Right atrium auricular region (tissue), 2 donors: ENCODE data around the gene TBC1D22B. TPM values are rescaled to one million over a fixed set of nuclear protein-coding genes. Genes with fewer than 3 reads are reported as not detected.

Experiments used
- DNase-seq: peaks from one replicate; pipeline ENCODE4 v3.0.0-alpha.2; 2019; ENCODE audit warnings: low spot score
- H3K27ac ChIP-seq, 2 donors: fragments of 200-600 bp; sonication (generic); 1 replicate in 1 of 2; 2 replicates in 1 of 2; pipeline ENCODE4 v1.5.1; 2016 to 2019
- H3K27me3 ChIP-seq, 2 donors: fragments of 200-600 bp; sonication (generic); one replicate each; pipeline versions ENCODE4 v1.5.1 to v1.6.0; 2017 to 2019
- H3K36me3 ChIP-seq: fragments of 200-600 bp; sonication (generic); one replicate; pipeline ENCODE4 v1.5.1; 2016
- H3K4me1 ChIP-seq, 2 donors: fragments of 200-600 bp; sonication (generic); one replicate each; pipeline versions ENCODE4 v1.5.1 to v1.6.0; 2017 to 2019
- H3K4me3 ChIP-seq, 2 donors: fragments of 200-600 bp; sonication (generic); 1 replicate in 1 of 2; 2 replicates in 1 of 2; pipeline ENCODE4 v1.5.1; 2017 to 2019; ENCODE audit warnings: mild to moderate bottlenecking in 1 of 2, moderate library complexity in 1 of 2
- H3K9me3 ChIP-seq, 2 donors: fragments of 200-600 bp; sonication (generic); one replicate each; pipeline ENCODE4 v1.5.1; 2019
- total RNA-seq, 2 donors: library from RNA; depleted of rRNA; stranded (reverse); fragments of >200 nt; gene quantifications; one replicate each; pipeline ENCODE4 v1.1.0, GENCODE V29; 2016
- TF ChIP-seq, protein P1 (sequence below), 2 donors: fragments of 200-600 bp; sonication (generic); IDR thresholded peaks; one replicate each; pipeline ENCODE4 v1.5.1; 2019; ENCODE audit warnings: antibody characterized with exemption in 2 of 2

The TBC1D22B gene
- total RNA-seq, 2 donors from 2014 or later: 7.5 to 9.8 TPM

DNA sequence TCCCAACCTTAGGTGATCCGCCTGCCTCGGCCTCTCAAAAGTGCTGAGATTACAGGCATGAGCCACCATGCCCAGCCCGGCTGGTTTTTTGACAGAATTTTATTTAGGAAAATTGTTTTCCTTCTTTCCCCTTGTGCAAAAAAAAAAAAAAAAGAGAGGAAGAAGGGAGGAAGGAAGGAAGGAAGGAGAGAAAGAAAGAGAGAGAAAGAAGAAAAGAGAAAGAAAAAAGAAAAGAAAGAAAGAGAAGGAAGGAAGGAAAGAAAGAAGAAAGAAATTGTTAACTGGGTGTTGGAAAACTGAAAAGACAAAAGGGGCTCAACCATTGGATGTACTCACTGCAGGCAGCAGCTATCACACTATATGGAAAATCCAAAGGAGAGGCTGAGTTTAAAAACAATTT is 94.8 kb downstream of the TBC1D22B start:
- H3K36me3 ChIP-seq: no peaks in the 10 kb centered on the region
- peaks cover 0 to 22% of the 10 kb centered on the region in 2 donors for H3K4me1 ChIP-seq
- no peaks in the 10 kb centered on the region for H3K9me3 ChIP-seq
- H3K4me3 ChIP-seq: no peak overlapping the region
- H3K27ac ChIP-seq: no peak overlapping the region
- TF ChIP-seq, protein P1, sequence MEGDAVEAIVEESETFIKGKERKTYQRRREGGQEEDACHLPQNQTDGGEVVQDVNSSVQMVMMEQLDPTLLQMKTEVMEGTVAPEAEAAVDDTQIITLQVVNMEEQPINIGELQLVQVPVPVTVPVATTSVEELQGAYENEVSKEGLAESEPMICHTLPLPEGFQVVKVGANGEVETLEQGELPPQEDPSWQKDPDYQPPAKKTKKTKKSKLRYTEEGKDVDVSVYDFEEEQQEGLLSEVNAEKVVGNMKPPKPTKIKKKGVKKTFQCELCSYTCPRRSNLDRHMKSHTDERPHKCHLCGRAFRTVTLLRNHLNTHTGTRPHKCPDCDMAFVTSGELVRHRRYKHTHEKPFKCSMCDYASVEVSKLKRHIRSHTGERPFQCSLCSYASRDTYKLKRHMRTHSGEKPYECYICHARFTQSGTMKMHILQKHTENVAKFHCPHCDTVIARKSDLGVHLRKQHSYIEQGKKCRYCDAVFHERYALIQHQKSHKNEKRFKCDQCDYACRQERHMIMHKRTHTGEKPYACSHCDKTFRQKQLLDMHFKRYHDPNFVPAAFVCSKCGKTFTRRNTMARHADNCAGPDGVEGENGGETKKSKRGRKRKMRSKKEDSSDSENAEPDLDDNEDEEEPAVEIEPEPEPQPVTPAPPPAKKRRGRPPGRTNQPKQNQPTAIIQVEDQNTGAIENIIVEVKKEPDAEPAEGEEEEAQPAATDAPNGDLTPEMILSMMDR (IDR thresholded peaks at IDR 0.05): no peak
- no peaks in the 10 kb centered on the region for H3K27me3 ChIP-seq
- no peak for DNase-seq

- Histone ChIP-seq H3K27ac (peak within 1 kb of the TSS; percentile 67 to 79), H3K27me3 (no peaks in the 10 kb centered on the region), H3K4me1 (peaks cover 0 to 32% of the 10 kb centered on the region in 2 donors), H3K9me3 (no peaks in the 10 kb centered on the region), H3K36me3 (no peaks in the 10 kb centered on the region), H3K4me3 (peak within 1 kb of the TSS; percentile 67 to 99)
- TF ChIP-seq, protein P1 (IDR thresholded peaks at IDR 0.05): no peak
- peak; percentile 86 for DNase-seq
Measured at GRCh38 chr6:37353761-37354525, 96.4 kb downstream of the TBC1D22B start, which contains the start of gene RNF8. Gene RNF8, plus strand, starts transcription at chr6:37353983. Its CDS starts 182 bp downstream, at chr6:37354165.

DNA sequence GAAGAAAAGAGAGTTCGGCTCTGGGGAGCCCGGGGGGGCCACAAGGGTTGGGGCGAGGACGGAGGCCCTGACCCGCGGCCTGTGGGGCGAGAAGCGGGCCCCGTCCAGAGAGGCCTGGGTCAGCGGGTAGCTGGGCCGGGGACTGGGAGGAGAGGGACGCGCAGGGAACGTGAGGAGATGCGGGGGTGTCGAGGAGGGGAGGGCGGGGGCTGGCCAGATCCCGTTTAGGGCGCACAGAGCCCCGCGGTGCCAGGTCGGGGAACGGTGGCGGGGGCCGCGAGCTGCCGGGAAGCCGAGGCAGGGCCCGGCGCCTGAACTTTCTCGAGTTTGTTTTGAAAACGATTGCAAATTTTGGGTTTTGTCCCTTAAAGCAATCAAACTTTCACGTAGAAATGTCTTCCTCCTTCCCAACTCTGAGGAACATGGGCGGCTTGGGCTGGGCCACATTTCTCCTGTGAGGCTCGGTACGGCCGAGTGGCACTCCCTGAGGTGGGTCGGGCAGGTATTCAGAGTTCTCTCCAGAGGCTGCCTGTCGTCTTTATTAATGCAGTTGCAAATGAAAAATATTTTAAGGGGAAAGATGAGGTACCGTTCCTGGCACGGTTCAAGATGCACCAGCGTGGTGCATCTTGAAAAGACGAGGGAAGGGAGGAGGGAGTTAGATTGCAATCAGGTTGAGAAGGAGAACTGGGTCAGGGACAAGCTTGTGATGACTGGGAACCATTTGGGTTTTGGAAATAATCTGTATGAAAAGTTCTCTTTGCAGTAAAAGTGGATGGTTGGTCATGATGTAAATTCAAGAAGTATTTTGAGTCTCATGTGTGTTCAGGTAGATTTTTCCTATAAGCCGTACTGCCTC is 97.2 kb downstream of the TBC1D22B start:
- no peaks in the 10 kb centered on the region for H3K36me3 ChIP-seq
- no peaks in the 10 kb centered on the region for H3K27me3 ChIP-seq
- TF ChIP-seq, protein P1 (IDR thresholded peaks at IDR 0.05): no peak
- no peaks in the 10 kb centered on the region for H3K9me3 ChIP-seq
- no peak for DNase-seq
- peak overlapping the region; percentile 67 to 99 for H3K4me3 ChIP-seq
- H3K27ac ChIP-seq: peak overlapping the region; percentile 67 to 79
- peaks cover 0 to 32% of the 10 kb centered on the region in 2 donors for H3K4me1 ChIP-seq

GRCh38 chr6:37357288-37357687 is 99.7 kb downstream of the TBC1D22B start:
- peaks cover 16% of the 10 kb centered on the region for H3K36me3 ChIP-seq

GRCh38 chr6:37357860-37358259 is 100.3 kb downstream of the TBC1D22B start:
- DNase-seq: no peak
- TF ChIP-seq, protein P1 (IDR thresholded peaks at IDR 0.05): no peak
- Histone ChIP-seq H3K9me3 (no peaks in the 10 kb centered on the region), H3K36me3 (peaks cover 16% of the 10 kb centered on the region), H3K27ac (peak overlapping the region in 1 of 2 donors; percentile 4), H3K27me3 (no peaks in the 10 kb centered on the region), H3K4me3 (no peak overlapping the region), H3K4me1 (peaks cover 0 to 32% of the 10 kb centered on the region in 2 donors)

More at GRCh38 chr6:37357288-37357687, 99.7 kb downstream of the TBC1D22B start:
- Histone ChIP-seq H3K4me1 (peaks cover 0 to 32% of the 10 kb centered on the region in 2 donors), H3K27me3 (no peaks in the 10 kb centered on the region), H3K27ac (peak overlapping the region in 1 of 2 donors; percentile 4), H3K9me3 (no peaks in the 10 kb centered on the region), H3K4me3 (no peak overlapping the region)
- TF ChIP-seq, protein P1 (IDR thresholded peaks at IDR 0.05): no peak
- no peak for DNase-seq
